H54 (cell line): ENCODE results near the gene BANF2.

Experiments
- DNase-seq: peaks from one replicate; pipeline ENCODE4 v3.0.0; 2011; ENCODE audit warnings: low spot score, mixed read lengths; ENCODE audit not compliant: insufficient read length
- FAIRE-seq: peaks from 3 replicates; lab custom pipeline; 2011; peaks lifted over from hg19 to GRCh38; lab: Jason Lieb, UNC
- POLR2A ChIP-seq: IDR thresholded peaks from 2 replicates; pipeline ENCODE4 v1.6.1; 2011; ENCODE audit warnings: low read depth, mild to moderate bottlenecking, low read length

Gene BANF2

DNA sequence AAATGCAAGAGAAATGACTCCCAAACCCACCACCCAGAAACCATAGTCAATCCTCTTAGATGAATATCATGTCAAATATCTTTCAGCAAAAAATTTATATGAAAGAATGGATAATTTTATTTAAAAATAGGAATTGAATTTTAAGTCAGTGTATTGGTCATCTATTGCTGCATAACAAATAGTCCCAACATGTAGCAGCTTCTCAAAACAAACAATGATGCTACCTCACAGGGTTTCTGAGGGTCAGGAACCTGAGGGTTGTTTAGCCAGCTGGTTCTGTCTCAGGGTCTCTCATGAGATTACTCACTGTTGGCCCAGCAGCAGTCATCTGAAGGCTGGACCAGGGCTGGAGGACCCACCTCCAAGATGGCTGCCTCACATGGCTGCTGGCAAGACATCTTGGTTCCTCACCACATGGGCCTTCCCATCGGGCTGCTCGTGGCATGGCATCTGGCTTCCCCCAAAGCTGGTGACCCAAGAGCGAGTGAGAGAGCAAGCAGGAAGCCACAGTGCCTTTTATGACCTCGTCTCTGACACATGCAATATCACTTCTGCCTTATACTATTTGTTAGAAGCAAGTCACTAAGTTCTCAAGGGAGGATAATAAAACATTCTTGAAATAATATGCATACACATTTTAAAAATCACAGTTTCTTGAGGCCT, 36.3 kb downstream of the BANF2 start:
- DNase-seq, result no peak
- TF ChIP-seq POLR2A, result no peak
- FAIRE-seq, result no peak

DNA sequence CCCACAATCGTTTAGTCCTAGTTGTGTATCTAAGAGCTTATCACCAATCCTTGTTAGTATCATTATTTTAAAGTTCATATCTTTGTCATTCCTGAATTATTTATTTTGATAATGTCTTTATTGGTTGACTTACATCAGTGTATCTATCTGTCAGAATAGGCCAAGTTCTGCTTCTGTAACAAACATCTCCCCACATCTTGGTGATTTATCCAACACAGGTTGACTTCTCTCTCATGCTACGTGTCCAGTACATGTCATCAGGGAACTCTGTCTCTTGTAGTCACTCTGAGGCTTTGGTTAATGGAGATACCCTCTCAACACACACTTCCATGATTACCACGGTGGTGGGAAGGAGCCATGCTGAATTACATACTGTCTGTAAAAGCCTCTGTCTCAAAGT, 38.4 kb downstream of the BANF2 start:
- FAIRE-seq (no peak), DNase-seq (no peak)
- no peak for TF ChIP-seq POLR2A

DNA sequence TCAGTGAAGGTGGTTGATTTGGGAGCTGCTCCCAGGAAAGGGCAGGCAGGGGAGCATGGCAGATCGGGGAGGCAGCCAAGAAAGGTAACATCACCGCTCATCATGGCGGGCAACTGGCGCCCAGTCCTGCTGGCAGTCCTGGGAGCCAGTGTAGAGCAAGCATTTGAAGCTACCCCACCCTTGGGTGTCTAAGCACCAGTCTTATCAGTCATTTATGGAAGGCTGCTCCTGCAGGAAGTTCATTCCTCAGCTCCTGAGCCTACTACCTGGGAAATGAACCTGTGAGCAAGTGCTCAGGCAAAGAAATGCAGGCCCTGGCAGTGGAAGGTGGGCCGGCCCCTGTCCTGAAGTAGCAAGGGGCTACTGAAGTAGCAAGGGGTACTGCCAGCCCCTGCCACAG, 41.5 kb downstream of the BANF2 start:
- TF ChIP-seq POLR2A, result no peak
- FAIRE-seq (no peak), DNase-seq (no peak)

DNA sequence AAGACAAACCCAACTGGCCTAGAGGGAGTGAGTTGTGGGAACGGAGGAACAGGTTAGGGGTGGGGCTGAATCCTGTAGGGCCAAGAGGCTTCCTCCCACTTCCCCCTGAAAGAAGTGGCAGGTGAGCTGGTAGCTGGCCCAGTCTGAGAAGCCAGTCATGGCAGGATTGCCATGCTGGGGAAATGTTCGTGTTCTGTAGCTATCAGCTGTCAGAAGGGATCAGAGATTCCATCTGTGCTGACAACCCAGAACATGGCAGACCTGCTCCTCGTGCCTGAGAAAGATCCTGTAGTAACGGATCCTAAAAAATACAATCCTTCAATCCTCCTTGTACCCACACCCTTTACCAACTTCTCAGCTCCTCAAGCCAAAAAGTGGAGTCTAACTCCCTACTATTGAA, 43.0 kb downstream of the BANF2 start:
- DNase-seq (no peak), FAIRE-seq (no peak)
- TF ChIP-seq POLR2A, result no peak

DNA sequence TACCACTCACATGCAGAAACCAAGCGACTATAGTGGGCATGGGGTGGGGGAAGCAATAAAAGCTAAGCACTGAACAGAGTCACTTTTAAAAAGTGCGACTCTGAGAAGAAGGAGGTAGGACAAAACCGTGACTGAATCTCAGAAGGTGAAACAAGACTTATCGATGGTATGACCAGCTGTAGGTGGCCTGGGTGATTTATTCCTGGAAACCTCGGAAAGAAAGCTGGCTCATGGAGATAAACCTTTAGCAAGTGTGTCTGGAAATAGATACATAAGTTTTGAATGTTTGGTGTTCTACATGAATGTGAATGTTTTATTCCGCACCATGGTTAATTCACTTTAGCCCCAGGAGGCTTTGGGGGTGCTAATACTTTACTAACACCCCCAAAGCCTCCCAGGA, 43.9 kb downstream of the BANF2 start:
- no peak for TF ChIP-seq POLR2A
- DNase-seq (no peak), FAIRE-seq (no peak)

DNA sequence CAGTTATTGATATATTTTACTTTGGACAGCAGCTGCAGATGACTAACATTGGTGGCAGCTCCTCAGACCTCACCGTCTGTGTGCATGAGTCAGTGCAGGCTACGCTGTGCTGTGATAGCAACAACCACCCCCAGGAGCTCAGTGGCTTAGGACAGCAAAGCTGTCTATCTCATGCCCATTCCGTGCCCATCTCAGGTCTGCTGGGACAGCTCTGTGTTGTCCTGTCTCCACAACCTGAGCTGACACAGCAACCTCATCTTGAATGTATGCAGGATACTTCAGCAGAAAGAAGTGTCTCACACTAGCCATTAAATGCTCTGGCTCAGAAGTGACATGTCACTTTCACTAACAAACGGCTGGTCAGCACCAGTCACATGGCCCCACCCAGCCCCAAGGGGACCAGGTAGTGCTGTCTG, 47.7 kb downstream of the BANF2 start:
- peak; percentile 93 for DNase-seq
- 0 out of 2 replicates have a peak, but pooled peaks have one; percentile 6 for TF ChIP-seq POLR2A
- peak; percentile 83 for FAIRE-seq

DNA sequence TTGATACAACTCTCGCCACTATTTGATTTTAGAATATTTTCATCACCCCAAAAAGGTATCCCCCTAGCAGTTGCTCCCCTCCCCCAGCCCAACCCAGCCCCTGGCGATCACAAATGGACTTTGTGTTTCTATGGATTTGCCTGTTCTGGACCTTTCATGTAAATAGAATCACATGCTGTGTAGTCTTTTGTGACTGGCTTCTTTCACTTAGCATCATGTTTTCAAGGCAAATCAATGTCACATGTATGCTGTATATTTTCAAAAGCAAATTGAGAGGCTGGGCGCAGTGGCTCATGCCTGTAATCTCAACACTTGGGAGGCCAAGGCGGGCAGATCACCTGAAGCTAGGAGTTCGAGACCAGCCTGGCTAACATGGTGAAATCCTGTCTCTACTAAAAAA, 48.5 kb downstream of the BANF2 start:
- FAIRE-seq, result no peak
- no peak for TF ChIP-seq POLR2A
- no peak for DNase-seq

DNA sequence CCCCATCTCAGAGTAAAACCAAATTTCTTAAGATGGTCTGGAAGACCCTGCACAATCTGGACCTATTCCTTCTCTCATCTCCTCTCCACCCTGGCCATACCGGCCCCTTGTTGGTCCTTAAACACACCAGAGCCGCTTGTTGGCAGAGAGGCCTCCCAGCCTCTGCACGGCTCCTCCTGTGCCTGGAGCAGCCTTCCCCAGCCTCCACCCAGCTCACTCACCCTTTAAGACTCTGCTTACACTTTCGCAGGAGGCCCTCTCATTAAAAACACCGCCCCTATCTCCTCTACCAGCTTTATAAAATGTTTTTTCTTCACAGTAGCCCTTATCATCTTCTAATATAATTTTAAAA, 49.8 kb downstream of the BANF2 start:
- no peak for TF ChIP-seq POLR2A
- no peak for FAIRE-seq
- DNase-seq, result no peak

DNA sequence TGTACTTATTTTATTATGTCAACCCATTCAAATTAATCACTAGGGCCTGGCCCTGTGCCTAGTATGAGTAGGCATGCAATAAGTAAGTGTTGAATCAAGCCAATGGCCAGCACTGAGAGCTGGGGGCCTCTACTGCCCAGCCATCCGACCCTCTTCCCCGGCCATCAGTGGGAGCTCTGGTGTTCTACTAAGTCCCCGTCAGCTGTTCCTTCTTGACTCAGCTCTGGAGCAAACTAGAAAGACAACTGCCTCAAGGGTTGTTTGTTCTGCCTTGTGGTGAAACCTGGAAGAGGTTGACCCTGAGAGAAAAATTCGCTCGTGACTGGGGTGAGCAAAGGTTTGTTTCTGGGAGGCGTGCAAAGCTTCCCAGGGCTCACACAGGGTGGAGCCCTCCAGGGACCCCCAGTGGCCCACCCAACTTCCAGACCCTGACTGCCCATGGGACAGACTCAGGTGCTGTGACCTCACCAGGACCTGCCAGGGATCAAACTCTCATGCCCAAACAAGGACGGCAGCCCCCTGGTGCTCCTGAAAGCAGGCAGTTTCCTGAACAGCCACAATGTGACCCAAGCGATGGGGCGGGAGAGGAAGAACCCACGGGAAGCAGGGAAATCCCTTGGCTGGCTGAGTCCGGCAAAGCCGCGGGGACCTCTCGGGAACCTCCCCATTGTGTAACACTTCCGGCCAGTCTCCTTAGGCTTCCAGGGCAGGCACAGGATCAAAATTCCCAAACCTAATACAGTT, 50.4 kb downstream of the BANF2 start:
- no peak for FAIRE-seq
- no peak for TF ChIP-seq POLR2A
- no peak for DNase-seq

DNA sequence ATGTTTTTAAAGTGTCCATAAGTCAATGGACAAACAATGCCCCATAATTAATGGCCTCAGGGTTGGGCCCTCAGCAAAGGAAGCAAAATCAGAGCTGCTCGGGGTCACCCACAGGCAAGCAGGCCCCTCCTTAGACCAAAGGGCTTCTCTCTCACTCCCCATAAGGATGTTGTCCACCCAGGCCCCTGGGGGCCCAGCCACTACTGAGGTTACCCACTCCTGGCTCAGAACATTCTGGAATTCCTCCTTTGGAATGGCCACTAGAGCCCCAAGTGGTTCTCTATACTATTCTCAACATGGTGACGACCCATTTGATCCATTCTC, 50.9 kb downstream of the BANF2 start:
- no peak for DNase-seq
- no peak for TF ChIP-seq POLR2A
- no peak for FAIRE-seq

DNA sequence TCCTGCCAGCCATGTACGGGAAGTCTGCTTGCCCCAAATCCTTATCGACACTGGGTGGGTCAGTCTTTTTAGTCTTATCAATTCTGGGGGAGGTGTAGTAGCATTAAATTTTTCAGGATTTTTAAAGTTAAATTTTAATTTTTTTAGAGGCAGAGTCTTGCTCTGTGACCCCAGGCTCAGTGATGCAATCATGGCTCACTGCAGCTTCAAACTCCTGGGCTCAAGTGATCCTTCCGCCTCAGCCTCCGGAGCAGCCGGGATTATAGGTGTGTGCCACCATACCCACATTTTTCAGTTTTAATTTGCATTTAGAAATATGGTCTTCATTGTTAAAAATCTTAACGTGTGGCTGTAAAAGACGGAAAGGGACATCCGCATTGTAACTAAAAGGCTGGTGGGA, 51.9 kb downstream of the BANF2 start:
- no peak for TF ChIP-seq POLR2A
- no peak for DNase-seq
- FAIRE-seq, result no peak

DNA sequence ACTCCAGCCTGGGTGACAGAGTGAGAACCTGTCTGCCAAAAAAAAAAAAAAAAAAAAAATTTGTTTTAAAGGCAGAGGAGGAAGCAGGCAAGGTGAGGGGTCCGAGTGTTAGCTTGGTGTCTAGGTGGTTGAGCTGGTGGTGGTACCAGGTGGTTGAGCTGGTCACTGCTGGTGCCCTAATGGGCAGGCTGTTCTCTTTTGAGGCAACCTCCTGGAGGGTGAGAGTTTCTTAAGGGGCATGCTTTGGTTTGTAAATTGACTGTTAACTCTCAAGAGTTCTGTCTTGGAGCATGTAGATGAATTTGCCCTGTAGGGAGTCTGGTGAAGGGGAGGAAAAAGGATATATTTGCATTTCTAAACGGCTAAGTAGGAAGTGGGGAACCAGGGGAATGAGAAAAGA, 52.7 kb downstream of the BANF2 start:
- DNase-seq, result no peak
- no peak for TF ChIP-seq POLR2A
- no peak for FAIRE-seq

DNA sequence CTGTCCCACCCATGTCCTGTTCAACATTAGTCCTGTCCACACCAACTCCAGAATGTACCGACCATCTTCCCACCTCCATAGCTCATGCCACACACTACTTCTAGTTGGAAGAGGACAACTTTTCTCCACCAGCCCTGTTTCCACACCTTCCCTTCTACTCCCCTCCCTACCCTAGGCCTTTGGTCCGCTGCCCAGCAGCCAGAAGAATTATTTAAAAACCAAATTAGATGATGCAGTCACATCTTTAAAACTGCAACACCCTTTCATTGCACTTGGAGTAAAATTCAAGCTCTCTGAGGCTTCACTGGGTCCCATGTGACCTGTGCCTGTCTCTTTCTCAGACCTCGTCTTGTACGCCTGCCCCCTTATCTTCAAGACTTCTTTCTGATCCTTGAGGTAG, 53.8 kb downstream of the BANF2 start:
- TF ChIP-seq POLR2A, result no peak
- FAIRE-seq (no peak), DNase-seq (no peak)

DNA sequence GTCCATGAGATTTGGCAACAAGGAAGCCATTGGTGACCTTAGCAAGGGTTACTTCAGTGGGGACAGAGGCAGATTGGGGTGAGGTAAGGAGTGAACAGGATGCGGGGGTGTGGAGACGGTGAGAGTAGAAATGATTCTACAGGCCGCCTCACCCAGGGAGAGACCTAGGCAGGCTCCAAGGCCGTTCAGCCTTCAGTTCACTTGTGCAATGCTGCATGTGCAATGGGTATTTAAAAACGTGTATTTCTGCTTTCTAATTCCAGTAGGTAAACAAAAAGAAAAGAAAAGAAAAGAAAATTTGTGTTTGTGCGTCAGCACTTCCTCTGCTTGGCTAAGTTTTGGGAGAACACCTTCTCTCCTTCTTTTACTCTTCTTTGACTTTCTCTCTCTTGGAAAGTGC, 56.8 kb downstream of the BANF2 start:
- no peak for DNase-seq
- no peak for TF ChIP-seq POLR2A
- no peak for FAIRE-seq

DNA sequence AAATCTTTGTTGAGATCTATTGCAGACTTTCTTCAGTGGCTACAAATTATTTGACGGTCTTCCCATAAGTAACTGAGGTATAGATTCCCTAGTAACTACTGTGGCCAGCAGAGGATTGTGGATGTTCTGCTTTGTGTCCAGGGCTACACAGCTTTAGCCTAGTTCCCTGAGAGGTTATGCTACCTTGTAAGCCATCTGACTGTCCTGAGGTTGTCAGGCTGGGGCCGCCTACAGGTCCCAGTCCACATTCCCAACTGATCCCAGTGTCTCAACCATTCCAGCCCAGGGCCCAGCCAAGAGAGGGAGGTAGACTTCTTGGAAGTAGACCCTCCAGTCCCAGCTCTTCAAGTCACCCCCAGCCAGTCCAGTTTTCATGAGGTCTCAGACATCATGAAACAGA, 57.7 kb downstream of the BANF2 start:
- DNase-seq, result no peak
- no peak for FAIRE-seq
- no peak for TF ChIP-seq POLR2A
